Stomach (tissue), 9 donors: ENCODE results near the gene CAV1. TPM values are rescaled to one million over a fixed set of nuclear protein-coding genes. Genes with fewer than 3 reads are reported as not detected.

Source experiments
- DNase-seq, 2 donors: peaks; one replicate each; pipeline versions ENCODE4 v3.0.0 to v3.0.0-alpha.2; 2013 to 2019
- H3K27ac ChIP-seq, 5 donors: fragments of 200-600 bp in 4 of 5; sonication (generic) in 4 of 5; one replicate each; pipeline ENCODE4 v1.5.1; 2013 to 2019; ENCODE audit warnings: mild to moderate bottlenecking in 1 of 5, moderate library complexity in 1 of 5
- H3K27me3 ChIP-seq, 3 donors: fragments of 200-600 bp; sonication (generic); one replicate each; pipeline ENCODE4 v1.5.1; 2017 to 2019; ENCODE audit warnings: mixed run types in 1 of 3
- H3K36me3 ChIP-seq, 4 donors: fragments of 200-600 bp; sonication (generic); 1 replicate in 3 of 4; 2 replicates in 1 of 4; pipeline ENCODE4 v1.5.1; 2016 to 2019
- H3K4me1 ChIP-seq, 4 donors: fragments of 200-600 bp; sonication (generic); one replicate each; pipeline ENCODE4 v1.5.1; 2016 to 2019
- H3K4me3 ChIP-seq, 4 donors: fragments of 200-600 bp; sonication (generic) in 3 of 4; one replicate each; pipeline ENCODE4 v1.5.1; 2016 to 2019; ENCODE audit warnings: mild to moderate bottlenecking in 1 of 4
- H3K9me3 ChIP-seq, 4 donors: fragments of 200-600 bp; sonication (generic); one replicate each; pipeline ENCODE4 v1.5.1; 2016 to 2019
- CTCF ChIP-seq, 7 experiments: fragments of 450-650 bp in 4 of 7; fragments of 200-600 bp in 3 of 7; sonication (generic) in 3 of 7; IDR thresholded peaks; one replicate each; pipeline ENCODE4 v1.5.1; 2016 to 2019; ENCODE audit warnings: antibody characterized with exemption in 7 of 7, control low read depth in 2 of 7, mild to moderate bottlenecking in 1 of 7
- EP300 ChIP-seq: sonication (generic); formaldehyde crosslinking; IDR thresholded peaks from one replicate; pipeline ENCODE4 v1.6.1; 2017; ENCODE audit warnings: antibody characterized with exemption
- POLR2A ChIP-seq, 4 donors: fragments of 450-650 bp; IDR thresholded peaks; one replicate each; pipeline ENCODE4 v1.6.1; 2016; ENCODE audit warnings: antibody characterized with exemption in 4 of 4, control low read depth in 2 of 4, mild to moderate bottlenecking in 1 of 4, moderate library complexity in 1 of 4
- POLR2AphosphoS5 ChIP-seq, 3 donors: sonication (generic); formaldehyde crosslinking; IDR thresholded peaks; one replicate each; pipeline ENCODE4 v1.6.1; 2016; ENCODE audit warnings: antibody characterized with exemption in 3 of 3
- WGBS, 5 donors: extraction: QIAGEN DNeasy Blood & Tissue Kit in 3 of 5; methylation state at CpG; one replicate each; pipeline versions ENCODE4 v1.1.5 to v1.1.7; 2013 to 2018; 5-methylcytosine and 5-hydroxymethylcytosine counted together
- intact Hi-C: fragments of 100-400 bp; cut with DNase I; formaldehyde crosslinking; loops from one replicate; pipeline ENCODE4 v1.15.1; 2023; ENCODE audit warnings: low total_unique reads
- polyA plus RNA-seq, 3 donors: library from polyadenylated mRNA; stranded (reverse); fragments of 200-250 nt; gene quantifications; one replicate each; pipeline ENCODE4 v1.2.3, GENCODE V29; 2013
- total RNA-seq, 5 donors: library from RNA; depleted of rRNA; stranded (reverse); fragments of >200 nt; gene quantifications; one replicate each; pipeline versions ENCODE4 v1.1.0 to v1.2.3, GENCODE V29; 2014 to 2016
- donor health status: healthy with polysubstance abuse.
- donor health status: Bipolar disorder and iron deficiency.
- donor health status: healthy.

The CAV1 gene
- total and polyA plus RNA-seq, 8 donors = 18.5 to 719 (median 86.7) TPM

- H3K27ac ChIP-seq = no peak overlapping the region
- H3K36me3 ChIP-seq = no peaks in the 10 kb centered on the region
- no peaks in the 10 kb centered on the region for H3K27me3 ChIP-seq
- WGBS, 5 donors = 66 to 75% (median 71%) methylated on average over 5 of the region's 5 CpGs
- H3K4me3 ChIP-seq = no peak overlapping the region
- no peak for DNase-seq
- TF ChIP-seq POLR2AphosphoS5 (IDR thresholded peaks at IDR 0.05) (no peak), POLR2A (IDR thresholded peaks at IDR 0.05) (no peak), CTCF (IDR thresholded peaks at IDR 0.05) (no peak)
- intact Hi-C loops = loop anchor here (10.0 kb wide), 1 partner anchor 221 kb away; no protein-coding TSS in a partner anchor
- no peaks in the 10 kb centered on the region for H3K9me3 ChIP-seq
- peaks cover 11 to 31% (median 19%) of the 10 kb centered on the region in 4 donors for H3K4me1 ChIP-seq
Measured at GRCh38 chr7:116593359-116594075, 68.7 kb downstream of the CAV1 start.

GRCh38 chr7:116595063-116595462, 70.2 kb downstream of the CAV1 start:
- Histone ChIP-seq H3K9me3 (no peaks in the 10 kb centered on the region), H3K27me3 (no peaks in the 10 kb centered on the region), H3K4me3 (no peak overlapping the region), H3K27ac (no peak overlapping the region), H3K36me3 (no peaks in the 10 kb centered on the region), H3K4me1 (peaks cover 7 to 26% (median 16%) of the 10 kb centered on the region in 4 donors)
- TF ChIP-seq POLR2A (IDR thresholded peaks at IDR 0.05) (no peak), POLR2AphosphoS5 (IDR thresholded peaks at IDR 0.05) (no peak), EP300 (no peak), CTCF (IDR thresholded peaks at IDR 0.05) (no peak)
- DNase-seq = no peak
- WGBS, 5 donors = 90 to 94% (median 93%) methylated on average over 9 of the region's 9 CpGs
- intact Hi-C loops = loop anchor here (10.0 kb wide), 1 partner anchor 220 kb away; no protein-coding TSS in a partner anchor

- H3K4me1 ChIP-seq = peaks cover under 1 to 15% (median 11%) of the 10 kb centered on the region in 4 donors
- TF ChIP-seq POLR2A (IDR thresholded peaks at IDR 0.05) (no peak), EP300 (no peak), CTCF (IDR thresholded peaks at IDR 0.05) (no peak), POLR2AphosphoS5 (IDR thresholded peaks at IDR 0.05) (no peak)
- no peaks in the 10 kb centered on the region for H3K36me3 ChIP-seq
- H3K9me3 ChIP-seq = no peaks in the 10 kb centered on the region
- no peaks in the 10 kb centered on the region for H3K27me3 ChIP-seq
- WGBS, 5 donors = 72 to 83% (median 75%) methylated on average over 6 of the region's 6 CpGs
- H3K4me3 ChIP-seq = no peak overlapping the region
- no peak overlapping the region for H3K27ac ChIP-seq
- no peak for DNase-seq
- intact Hi-C loops = loop anchor here (10.0 kb wide), 1 partner anchor 217 kb away; no protein-coding TSS in a partner anchor
Measured at GRCh38 chr7:116597384-116597783, 72.5 kb downstream of the CAV1 start.

GRCh38 chr7:116598278-116598677, 73.4 kb downstream of the CAV1 start:
- no peak for TF ChIP-seq POLR2AphosphoS5 (IDR thresholded peaks at IDR 0.05)
- no peak for TF ChIP-seq POLR2A (IDR thresholded peaks at IDR 0.05)
- TF ChIP-seq EP300 = no peak
- TF ChIP-seq CTCF (IDR thresholded peaks at IDR 0.05) = no peak
- Histone ChIP-seq H3K4me1 (peaks cover 0 to 6% (median 3%) of the 10 kb centered on the region in 4 donors), H3K36me3 (no peaks in the 10 kb centered on the region), H3K9me3 (no peaks in the 10 kb centered on the region), H3K4me3 (no peak overlapping the region), H3K27me3 (no peaks in the 10 kb centered on the region), H3K27ac (no peak overlapping the region)
- intact Hi-C loops = loop anchor here (10.0 kb wide), 1 partner anchor 217 kb away; no protein-coding TSS in a partner anchor
- no peak for DNase-seq
- WGBS, 5 donors = 77 to 93% (median 87%) methylated on average over 5 of the region's 5 CpGs
